Testis (tissue), 2 donors: ENCODE results near the gene SIPA1.

Experiments
- CTCF ChIP-seq, 3 experiments: fragments of 450-650 bp in 2 of 3; fragments of 200-600 bp in 1 of 3; sonication (generic) in 1 of 3; IDR thresholded peaks; one replicate each; pipeline ENCODE4 v1.5.1; 2016 to 2019; ENCODE audit warnings: antibody characterized with exemption in 3 of 3, mild to moderate bottlenecking in 2 of 3, moderate library complexity in 1 of 3
- POLR2A ChIP-seq: fragments of 450-650 bp; IDR thresholded peaks from one replicate; pipeline ENCODE4 v1.6.1; 2017; ENCODE audit warnings: antibody characterized with exemption, mild to moderate bottlenecking, moderate library complexity

DNA sequence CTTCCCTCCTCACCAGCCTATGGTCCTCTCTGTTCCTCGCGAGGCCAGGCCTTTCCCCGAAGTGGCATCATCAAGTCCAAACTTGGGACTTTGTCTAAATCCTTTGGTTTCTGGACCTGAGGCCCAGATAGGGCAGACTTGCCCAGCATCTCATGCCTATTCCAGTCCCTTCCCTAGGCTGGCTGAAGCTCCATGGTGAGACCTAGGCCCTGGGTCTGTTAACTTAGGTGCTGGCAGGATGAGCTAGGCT is 13.4 kb downstream of the SIPA1 start:
- TF ChIP-seq CTCF (IDR thresholded peaks at IDR 0.05) = no peak
- TF ChIP-seq POLR2A = no peak
